Measurements from ENCODE around the gene RAP1GAP. TPM values are rescaled to one million over a fixed set of nuclear protein-coding genes. Genes with fewer than 3 reads are reported as not detected.

RAP1GAP gene
- total RNA-seq, 2 experiments from 2014 or later, result not detected

GRCh38 chr1:21604208-21604957, 64.8 kb downstream of the RAP1GAP start:
- H3K9me3 ChIP-seq (ENCODE audit: low read length), result no peaks in the 10 kb centered on the region
- no peak overlapping the region for H3K4me2 ChIP-seq (ENCODE audit: low read length)
- BruUV-seq (replicated peaks), result no TSS peak
- no peak overlapping the region for H2AFZ ChIP-seq (ENCODE audit: low read length)
- CTCF ChIA-PET (ENCODE audit: unreplicated experiment), result no interaction called here
- H3K36me3 ChIP-seq (ENCODE audit: insufficient read depth, low read length), result no peaks in the 10 kb centered on the region
- H3K4me3 ChIP-seq (ENCODE audit: low read depth, low read length, poor library complexity, severe bottlenecking), result no peak overlapping the region
- TF ChIP-seq, protein P1, sequence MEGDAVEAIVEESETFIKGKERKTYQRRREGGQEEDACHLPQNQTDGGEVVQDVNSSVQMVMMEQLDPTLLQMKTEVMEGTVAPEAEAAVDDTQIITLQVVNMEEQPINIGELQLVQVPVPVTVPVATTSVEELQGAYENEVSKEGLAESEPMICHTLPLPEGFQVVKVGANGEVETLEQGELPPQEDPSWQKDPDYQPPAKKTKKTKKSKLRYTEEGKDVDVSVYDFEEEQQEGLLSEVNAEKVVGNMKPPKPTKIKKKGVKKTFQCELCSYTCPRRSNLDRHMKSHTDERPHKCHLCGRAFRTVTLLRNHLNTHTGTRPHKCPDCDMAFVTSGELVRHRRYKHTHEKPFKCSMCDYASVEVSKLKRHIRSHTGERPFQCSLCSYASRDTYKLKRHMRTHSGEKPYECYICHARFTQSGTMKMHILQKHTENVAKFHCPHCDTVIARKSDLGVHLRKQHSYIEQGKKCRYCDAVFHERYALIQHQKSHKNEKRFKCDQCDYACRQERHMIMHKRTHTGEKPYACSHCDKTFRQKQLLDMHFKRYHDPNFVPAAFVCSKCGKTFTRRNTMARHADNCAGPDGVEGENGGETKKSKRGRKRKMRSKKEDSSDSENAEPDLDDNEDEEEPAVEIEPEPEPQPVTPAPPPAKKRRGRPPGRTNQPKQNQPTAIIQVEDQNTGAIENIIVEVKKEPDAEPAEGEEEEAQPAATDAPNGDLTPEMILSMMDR (conservative IDR thresholded peaks at IDR 0.05; ENCODE audit: low read length), result no peak
- TF ChIP-seq EZH2phosphoT487 (IDR thresholded peaks at IDR 0.05; ENCODE audit: borderline replicate concordance, low read depth, low read length), result no peak
- H3K9me2 ChIP-seq (ENCODE audit: insufficient read depth, low read length), result no peaks in the 10 kb centered on the region
- intact Hi-C loops (cut with micrococcal nuclease; ENCODE audit: unreplicated experiment), result no loop called here
- H3K27ac ChIP-seq (ENCODE audit: low read depth, low read length, poor library complexity, severe bottlenecking), result no peak overlapping the region
- H4K20me1 ChIP-seq (ENCODE audit: insufficient read depth, low read length), result no peaks in the 10 kb centered on the region
- POLR2A ChIA-PET, result no interaction called here
- no peaks in the 10 kb centered on the region for H3K79me2 ChIP-seq (ENCODE audit: insufficient read depth, low read depth, low read length)
- H3K4me1 ChIP-seq (ENCODE audit: insufficient read depth, low read length, poor library complexity, severe bottlenecking), result peaks cover 6% of the 10 kb centered on the region
- no peak for DNase-seq (ENCODE audit: low spot score)

DNA sequence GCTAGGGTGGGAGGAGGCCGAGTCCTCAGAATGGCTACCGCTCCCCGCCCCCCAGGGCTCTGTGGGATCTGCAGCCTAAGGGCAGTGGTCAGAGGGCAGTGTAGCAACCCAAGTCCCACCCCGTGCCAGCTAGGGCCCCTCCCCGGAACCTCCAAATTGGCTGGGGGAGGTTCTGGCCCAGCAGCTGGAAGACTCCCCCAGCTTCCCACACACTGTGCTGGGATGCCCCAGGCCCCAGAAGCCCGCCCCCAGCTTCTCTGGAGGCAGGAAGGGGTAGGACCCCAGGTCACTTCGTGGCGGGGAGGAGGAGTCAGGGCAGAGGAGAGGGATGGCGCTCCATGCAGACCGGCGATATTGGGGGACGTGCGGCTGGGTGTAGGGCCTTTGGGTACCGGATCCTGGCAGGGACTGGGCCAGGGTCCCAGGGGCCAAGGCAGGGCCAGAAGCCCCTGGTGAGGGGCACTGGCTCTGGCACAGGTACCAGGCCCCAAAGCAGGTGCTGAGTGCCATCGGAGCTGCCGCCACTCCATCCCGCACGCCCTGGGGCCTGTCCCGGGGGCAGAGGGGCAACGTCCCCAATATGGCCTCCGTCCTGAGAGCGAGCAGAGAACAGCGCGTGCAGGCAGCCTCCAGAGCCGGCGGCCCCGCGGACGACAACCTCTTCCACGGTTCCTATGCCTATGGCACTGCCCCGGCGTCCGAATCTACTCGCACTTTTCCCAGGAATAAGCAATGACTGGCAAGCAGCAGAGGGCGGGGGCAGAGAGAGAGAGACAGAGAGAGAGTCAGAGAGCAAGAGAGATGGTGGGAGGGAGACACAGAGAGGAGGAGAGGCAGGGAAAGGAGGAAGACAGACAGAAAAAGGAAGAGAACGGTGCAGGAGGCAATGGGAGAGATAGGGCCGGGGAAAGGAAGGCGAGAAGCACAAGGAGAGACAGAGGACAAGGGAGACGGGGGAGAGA, 65.7 kb downstream of the RAP1GAP start:
- Histone ChIP-seq H3K27ac (ENCODE audit: low read depth, low read length, poor library complexity, severe bottlenecking) (no peak overlapping the region), H3K36me3 (ENCODE audit: insufficient read depth, low read length) (no peaks in the 10 kb centered on the region), H3K4me2 (ENCODE audit: low read length) (no peak overlapping the region), H3K9me3 (ENCODE audit: low read length) (no peaks in the 10 kb centered on the region), H3K79me2 (ENCODE audit: insufficient read depth, low read depth, low read length) (no peaks in the 10 kb centered on the region), H3K4me3 (ENCODE audit: low read depth, low read length, poor library complexity, severe bottlenecking) (no peak overlapping the region), H2AFZ (ENCODE audit: low read length) (no peak overlapping the region), H3K4me1 (ENCODE audit: insufficient read depth, low read length, poor library complexity, severe bottlenecking) (peaks cover 6% of the 10 kb centered on the region), H3K9me2 (ENCODE audit: insufficient read depth, low read length) (no peaks in the 10 kb centered on the region), H4K20me1 (ENCODE audit: insufficient read depth, low read length) (no peaks in the 10 kb centered on the region)
- ChIA-PET POLR2A (no interaction called here), CTCF (ENCODE audit: unreplicated experiment) (no interaction called here)
- BruUV-seq (replicated peaks), result no TSS peak
- DNase-seq (ENCODE audit: low spot score), result no peak
- no peak for TF ChIP-seq EZH2phosphoT487 (IDR thresholded peaks at IDR 0.05; ENCODE audit: borderline replicate concordance, low read depth, low read length)
- TF ChIP-seq, protein P1 (conservative IDR thresholded peaks at IDR 0.05; ENCODE audit: low read length), result no peak
- intact Hi-C loops (cut with micrococcal nuclease; ENCODE audit: unreplicated experiment), result no loop called here
